Trophoblast cell (in vitro differentiated cells and primary cell): ENCODE measurements around the gene MAGI2.

ENCODE experiments used
- DNase-seq, 2 donors: peaks; one replicate each; pipeline ENCODE4 v3.0.0-alpha.2; 2016
- H2AFZ ChIP-seq: 2 replicates; pipeline ENCODE4 v1.6.1; 2013; ENCODE audit warnings: low read length, moderate library complexity, mild to moderate bottlenecking; ENCODE audit not compliant: insufficient read depth, poor library complexity
- H2AK5ac ChIP-seq: 2 replicates; pipeline ENCODE4 v1.6.1; 2013; ENCODE audit warnings: mild to moderate bottlenecking, low read length
- H2BK120ac ChIP-seq: 2 replicates; pipeline ENCODE4 v1.6.1; 2013; ENCODE audit warnings: low read length, mild to moderate bottlenecking, moderate library complexity; ENCODE audit not compliant: insufficient read depth, poor library complexity
- H2BK12ac ChIP-seq: 2 replicates; pipeline ENCODE4 v1.6.1; 2013; ENCODE audit warnings: mild to moderate bottlenecking, low read length, moderate library complexity
- H2BK5ac ChIP-seq: 2 replicates; pipeline ENCODE4 v1.6.1; 2013; ENCODE audit warnings: low read length, low read depth, moderate library complexity, mild to moderate bottlenecking; ENCODE audit not compliant: poor library complexity
- H3K14ac ChIP-seq: 2 replicates; pipeline ENCODE4 v1.6.1; 2013; ENCODE audit warnings: mild to moderate bottlenecking, low read length
- H3K18ac ChIP-seq: 2 replicates; pipeline ENCODE4 v1.6.1; 2013; ENCODE audit warnings: mild to moderate bottlenecking, low read length
- H3K23ac ChIP-seq: 2 replicates; pipeline ENCODE4 v1.6.1; 2013; ENCODE audit warnings: low read length
- H3K27ac ChIP-seq: 2 replicates; pipeline ENCODE4 v1.5.1; 2013; ENCODE audit warnings: low read depth, mild to moderate bottlenecking, inconsistent platforms, low read length, moderate library complexity
- H3K27me3 ChIP-seq: 2 replicates; pipeline ENCODE4 v1.6.1; 2013; ENCODE audit warnings: inconsistent platforms, mild to moderate bottlenecking, low read length, moderate library complexity; ENCODE audit not compliant: insufficient read depth
- H3K36me3 ChIP-seq, 2 experiments: 1 replicate in 1 of 2; 2 replicates in 1 of 2; pipeline ENCODE4 v1.6.1; 2013; ENCODE audit warnings: low read length in 2 of 2, mild to moderate bottlenecking in 2 of 2, moderate library complexity in 1 of 2; ENCODE audit not compliant: insufficient read depth in 2 of 2, control insufficient read depth in 1 of 2
- H3K4ac ChIP-seq: 2 replicates; pipeline ENCODE4 v1.6.1; 2013; ENCODE audit warnings: low read depth, mild to moderate bottlenecking, low read length, moderate library complexity
- H3K4me1 ChIP-seq, 2 experiments: 1 replicate in 1 of 2; 2 replicates in 1 of 2; pipeline ENCODE4 v1.6.1; 2013; ENCODE audit warnings: low read length in 2 of 2, mild to moderate bottlenecking in 2 of 2, moderate library complexity in 1 of 2; ENCODE audit not compliant: insufficient read depth in 2 of 2, control insufficient read depth in 1 of 2
- H3K4me2 ChIP-seq: 2 replicates; pipeline ENCODE4 v1.6.1; 2013; ENCODE audit warnings: inconsistent platforms, mild to moderate bottlenecking, low read length, moderate library complexity
- H3K4me3 ChIP-seq: 2 replicates; pipeline ENCODE4 v1.5.1; 2013; ENCODE audit warnings: mild to moderate bottlenecking, low read depth, low read length, inconsistent platforms
- H3K79me1 ChIP-seq: one replicate; pipeline ENCODE4 v1.6.1; 2013; ENCODE audit warnings: low read length
- H3K79me2 ChIP-seq: 2 replicates; pipeline ENCODE4 v1.6.1; 2013; ENCODE audit warnings: low read length, mild to moderate bottlenecking; ENCODE audit not compliant: control insufficient read depth, insufficient read depth, poor library complexity
- H3K9ac ChIP-seq: 2 replicates; pipeline ENCODE4 v1.6.1; 2013; ENCODE audit warnings: mild to moderate bottlenecking, low read length
- H3K9me3 ChIP-seq: 2 replicates; pipeline ENCODE4 v1.6.1; 2013; ENCODE audit warnings: low read depth, mild to moderate bottlenecking, control low read depth, inconsistent platforms, low read length; ENCODE audit not compliant: insufficient read depth
- H4K12ac ChIP-seq: 2 replicates; pipeline ENCODE4 v1.6.1; 2013; ENCODE audit warnings: low read depth, mild to moderate bottlenecking, low read length, moderate library complexity
- H4K8ac ChIP-seq: 2 replicates; pipeline ENCODE4 v1.6.1; 2013; ENCODE audit warnings: low read depth, mild to moderate bottlenecking, low read length, moderate library complexity
- H4K91ac ChIP-seq: one replicate; pipeline ENCODE4 v1.6.1; 2013; ENCODE audit warnings: low read depth, mild to moderate bottlenecking, low read length, moderate library complexity
- WGBS: extraction: QIAGEN DNeasy Blood & Tissue Kit; methylation state at CpG from one replicate; pipeline ENCODE4 v1.1.7; 2013; ENCODE audit warnings: missing lambda C conversion rate; ENCODE audit not compliant: insufficient read length, insufficient coverage; ENCODE audit errors: extremely low coverage; 5-methylcytosine and 5-hydroxymethylcytosine counted together

The MAGI2 gene

GRCh38 chr7:78662939-78663338 lies 790.5 kb downstream of the MAGI2 start:
- H2BK120ac ChIP-seq: no peak overlapping the region
- no peak overlapping the region for H3K4me2 ChIP-seq
- H3K36me3 ChIP-seq: no peaks in the 10 kb centered on the region
- no peak overlapping the region for H3K9ac ChIP-seq
- no CpG with 5 or more reads among the region's 4 CpGs for WGBS
- H3K14ac ChIP-seq: no peak overlapping the region
- H3K23ac ChIP-seq: no peak overlapping the region
- no peak overlapping the region for H4K8ac ChIP-seq
- H2AFZ ChIP-seq: no peak overlapping the region
- no peak overlapping the region for H3K4ac ChIP-seq
- no peak overlapping the region for H3K27ac ChIP-seq
- no peak overlapping the region for H4K12ac ChIP-seq
- no peak overlapping the region for H4K91ac ChIP-seq
- no peaks in the 10 kb centered on the region for H3K79me2 ChIP-seq
- H3K4me3 ChIP-seq: no peak overlapping the region
- no peak overlapping the region for H2BK5ac ChIP-seq
- H3K27me3 ChIP-seq: no peaks in the 10 kb centered on the region
- no peak for DNase-seq
- H3K18ac ChIP-seq: no peak overlapping the region
- no peak overlapping the region for H2AK5ac ChIP-seq
- H3K9me3 ChIP-seq: no peaks in the 10 kb centered on the region
- H3K4me1 ChIP-seq: no peaks in the 10 kb centered on the region
- no peak overlapping the region for H2BK12ac ChIP-seq
- H3K79me1 ChIP-seq: no peaks in the 10 kb centered on the region

GRCh38 chr7:78649976-78650375 lies 803.5 kb downstream of the MAGI2 start:
- Histone ChIP-seq H2BK120ac (no peak overlapping the region), H2AK5ac (no peak overlapping the region), H3K18ac (no peak overlapping the region), H3K14ac (no peak overlapping the region), H3K79me2 (no peaks in the 10 kb centered on the region), H3K4me2 (no peak overlapping the region), H3K9ac (no peak overlapping the region), H4K12ac (no peak overlapping the region), H2BK5ac (no peak overlapping the region), H2BK12ac (no peak overlapping the region), H3K4ac (no peak overlapping the region), H3K4me3 (no peak overlapping the region), H2AFZ (no peak overlapping the region), H3K79me1 (no peaks in the 10 kb centered on the region), H3K27ac (no peak overlapping the region), H4K8ac (no peak overlapping the region), H3K4me1 (no peaks in the 10 kb centered on the region), H3K36me3 (no peaks in the 10 kb centered on the region), H3K23ac (no peak overlapping the region), H3K9me3 (no peaks in the 10 kb centered on the region), H3K27me3 (no peaks in the 10 kb centered on the region), H4K91ac (no peak overlapping the region)
- no peak for DNase-seq
- WGBS: no CpG with 5 or more reads among the region's 3 CpGs

- Histone ChIP-seq H3K9me3 (no peaks in the 10 kb centered on the region), H3K36me3 (no peaks in the 10 kb centered on the region), H3K79me2 (no peaks in the 10 kb centered on the region), H4K91ac (no peak overlapping the region), H3K27me3 (no peaks in the 10 kb centered on the region), H4K12ac (no peak overlapping the region), H3K23ac (no peak overlapping the region), H2BK5ac (no peak overlapping the region), H2BK12ac (no peak overlapping the region), H3K4me2 (no peak overlapping the region), H4K8ac (no peak overlapping the region), H3K27ac (no peak overlapping the region), H2AFZ (no peak overlapping the region), H3K79me1 (no peaks in the 10 kb centered on the region), H3K14ac (no peak overlapping the region), H3K18ac (no peak overlapping the region), H3K9ac (no peak overlapping the region), H3K4me1 (no peaks in the 10 kb centered on the region), H2BK120ac (no peak overlapping the region), H3K4ac (no peak overlapping the region), H3K4me3 (no peak overlapping the region), H2AK5ac (no peak overlapping the region)
- DNase-seq: no peak
- no CpG with 5 or more reads among the region's 2 CpGs for WGBS
Measured at GRCh38 chr7:78649236-78649635, 804.2 kb downstream of the MAGI2 start.

GRCh38 chr7:78642751-78643150 lies 810.7 kb downstream of the MAGI2 start:
- Histone ChIP-seq H3K36me3 (no peaks in the 10 kb centered on the region), H2AK5ac (no peak overlapping the region), H3K27ac (no peak overlapping the region), H4K12ac (no peak overlapping the region), H3K14ac (no peak overlapping the region), H3K23ac (no peak overlapping the region), H3K79me1 (no peaks in the 10 kb centered on the region), H3K18ac (no peak overlapping the region), H2BK120ac (no peak overlapping the region), H3K9ac (no peak overlapping the region), H3K4ac (no peak overlapping the region), H3K9me3 (no peaks in the 10 kb centered on the region), H4K91ac (no peak overlapping the region), H3K4me3 (no peak overlapping the region), H3K27me3 (no peaks in the 10 kb centered on the region), H2BK12ac (no peak overlapping the region), H2AFZ (no peak overlapping the region), H3K79me2 (no peaks in the 10 kb centered on the region), H2BK5ac (no peak overlapping the region), H4K8ac (no peak overlapping the region), H3K4me1 (no peaks in the 10 kb centered on the region), H3K4me2 (no peak overlapping the region)
- no peak for DNase-seq

GRCh38 chr7:78638364-78638763 lies 815.1 kb downstream of the MAGI2 start:
- Histone ChIP-seq H3K9ac (no peak overlapping the region), H3K4me1 (no peaks in the 10 kb centered on the region), H4K12ac (no peak overlapping the region), H4K8ac (no peak overlapping the region), H3K36me3 (no peaks in the 10 kb centered on the region), H2BK5ac (no peak overlapping the region), H2AK5ac (no peak overlapping the region), H3K79me2 (no peaks in the 10 kb centered on the region), H3K79me1 (no peaks in the 10 kb centered on the region), H3K14ac (no peak overlapping the region), H3K23ac (no peak overlapping the region), H3K9me3 (no peaks in the 10 kb centered on the region), H2BK120ac (no peak overlapping the region), H3K4ac (no peak overlapping the region), H3K27me3 (no peaks in the 10 kb centered on the region), H3K4me2 (no peak overlapping the region), H3K18ac (no peak overlapping the region), H2AFZ (no peak overlapping the region), H3K4me3 (no peak overlapping the region), H3K27ac (no peak overlapping the region), H4K91ac (no peak overlapping the region), H2BK12ac (no peak overlapping the region)
- no peak for DNase-seq
